Mammary epithelial cell (primary cell): ENCODE data around the gene TSPEAR.

ENCODE experiments used
- CTCF ChIP-seq, 2 donors: IDR thresholded peaks in 1 of 2; conservative IDR thresholded peaks in 1 of 2; 2 replicates each; pipeline ENCODE4 v1.5.1; 2011 to 2012; ENCODE audit warnings: inconsistent platforms in 2 of 2, low read length in 2 of 2, mild to moderate bottlenecking in 2 of 2, control low read depth in 1 of 2, low read depth in 1 of 2; ENCODE audit not compliant: insufficient read depth in 1 of 2; ENCODE audit errors: extremely low read depth in 1 of 2
- EZH2 ChIP-seq: IDR thresholded peaks from 2 replicates; pipeline ENCODE4 v1.6.1; 2012; ENCODE audit warnings: low read length, inconsistent platforms, borderline replicate concordance

DNA sequence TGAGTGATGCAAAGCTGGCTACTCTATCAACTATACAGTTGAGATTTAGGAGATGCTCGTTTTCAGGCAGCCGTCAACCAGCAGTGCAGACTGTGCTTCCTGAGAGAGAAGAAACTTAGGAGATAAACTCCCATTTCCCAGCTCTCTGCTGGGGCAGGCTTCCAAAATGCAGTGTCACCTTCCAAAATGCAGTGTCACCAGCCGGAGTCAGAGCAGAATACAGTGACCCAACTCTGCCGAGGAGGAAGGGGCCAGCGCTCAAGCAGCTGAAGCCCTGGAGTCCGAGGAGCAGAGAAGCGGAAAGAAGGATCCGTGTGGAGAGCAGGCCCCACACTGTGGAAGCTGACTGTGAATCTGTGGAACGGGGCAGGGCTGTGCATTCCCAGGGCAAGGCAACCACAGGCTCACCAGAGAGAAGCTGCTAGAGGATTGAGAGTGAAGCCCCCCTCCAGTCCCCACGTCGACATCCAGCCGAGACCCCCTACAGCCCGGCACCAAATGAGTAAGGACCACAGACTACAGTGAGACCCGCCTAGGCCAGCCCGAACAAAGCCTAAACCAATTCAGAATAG is 28.7 kb downstream of the TSPEAR start:
- TF ChIP-seq CTCF (conservative IDR thresholded peaks at IDR 0.05 in 1 of 2, IDR thresholded peaks at IDR 0.05 in 1 of 2; ENCODE audit: extremely low read depth in 1 of 2, insufficient read depth in 1 of 2, low read depth in 1 of 2, low read length in 2 of 2) (no peak), EZH2 (no peak)
